Adrenal gland (tissue), 12 donors: Measurements from ENCODE around the gene HTR2C. TPM values are rescaled to one million over a fixed set of nuclear protein-coding genes. Genes with fewer than 3 reads are reported as not detected.

Experiments
- DNase-seq, 7 donors: peaks; one replicate each; pipeline ENCODE4 v3.0.0-alpha.2; 2019 to 2020
- H3K27ac ChIP-seq, 5 donors: fragments of 200-600 bp; sonication (generic) in 4 of 5; 1 replicate in 3 of 5; 2 replicates in 2 of 5; pipeline versions ENCODE4 v1.5.1 to v1.8.0; 2016 to 2020; ENCODE audit warnings: mild to moderate bottlenecking in 1 of 5
- H3K27me3 ChIP-seq: fragments of 200-600 bp; 2 replicates; pipeline ENCODE4 v1.8.0; 2021
- H3K36me3 ChIP-seq, 2 donors: fragments of 200-600 bp; replicated peaks in 1 of 2; 1 replicate in 1 of 2; 2 replicates in 1 of 2; pipeline versions ENCODE4 v1.5.1 to v1.8.0; 2018 to 2022
- H3K4me1 ChIP-seq, 2 donors: fragments of 200-600 bp; replicated peaks in 1 of 2; 1 replicate in 1 of 2; 2 replicates in 1 of 2; pipeline versions ENCODE4 v1.5.1 to v1.8.0; 2018 to 2021
- H3K4me3 ChIP-seq, 4 donors: fragments of 200-600 bp; sonication (generic) in 3 of 4; one replicate each; pipeline ENCODE4 v1.5.1; 2016 to 2018
- H3K9me3 ChIP-seq, 3 donors: fragments of 200-600 bp; sonication (generic) in 1 of 3; replicated peaks in 1 of 3; 1 replicate in 2 of 3; 2 replicates in 1 of 3; pipeline versions ENCODE4 v1.5.1 to v1.8.0; 2016 to 2021
- POLR2A ChIP-seq, 2 donors: fragments of 450-650 bp; IDR thresholded peaks; one replicate each; pipeline ENCODE4 v1.6.1; 2017; ENCODE audit warnings: antibody characterized with exemption in 2 of 2, mild to moderate bottlenecking in 2 of 2, moderate library complexity in 1 of 2
- WGBS, 4 donors: extraction: QIAGEN DNeasy Blood & Tissue Kit in 2 of 4; methylation state at CpG; one replicate each; pipeline versions ENCODE4 v1.1.5 to v1.1.7; 2013 to 2017; 5-methylcytosine and 5-hydroxymethylcytosine counted together
- intact Hi-C, 2 donors: fragments of 100-400 bp; cut with DNase I; formaldehyde crosslinking; loops; one replicate each; pipeline versions ENCODE4 v1.14.1 to v1.15.0; 2022 to 2023
- polyA plus RNA-seq, 3 donors: library from polyadenylated mRNA; stranded (reverse); fragments of 200-250 nt in 2 of 3; fragments of 350-450 nt in 1 of 3; fragmentation: Illumina TruSeq in 1 of 3; extraction: RNeasy Lipid Tissue Mini Kit (QIAGEN cat#74804) in 1 of 3; gene quantifications; one replicate each; pipeline ENCODE4 v1.2.3, GENCODE V29; 2013 to 2014
- total RNA-seq, 9 donors: library from RNA; depleted of rRNA in 4 of 9; stranded (reverse); fragments of >200 nt in 4 of 9; fragments of 120-200 nt in 1 of 9; fragmentation: NEBNext Ultra II Directional in 1 of 9; extraction: Animal tissue kit (Norgen Biotek cat#: 25700) in 1 of 9; gene quantifications; one replicate each; pipeline versions ENCODE4 v1.1.0 to v1.2.4, GENCODE V29; 2013 to 2023
- TF ChIP-seq, protein P1 (sequence below), 6 experiments: fragments of 450-650 bp in 4 of 6; fragments of 200-600 bp in 2 of 6; sonication (generic) in 1 of 6; IDR thresholded peaks; 1 replicate in 5 of 6; 2 replicates in 1 of 6; pipeline versions ENCODE4 v1.5.1 to v1.8.0; 2016 to 2021; ENCODE audit warnings: antibody characterized with exemption in 6 of 6, mild to moderate bottlenecking in 2 of 6, moderate library complexity in 1 of 6
- donor health status: healthy with polysubstance abuse.
- donor health status: Bipolar disorder and iron deficiency.
- donor health status: DM: yes; HTN: yes; CAD: no.
- donor health status: DM: no; HTN: no; CAD: no.
- donor health status: DM: no; HTN: no; CAD: no.
- donor health status: DM: yes; HTN: yes; CAD: no.

Gene HTR2C
- total and polyA plus RNA-seq, 12 donors: 0.06 TPM; not detected in 11

DNA sequence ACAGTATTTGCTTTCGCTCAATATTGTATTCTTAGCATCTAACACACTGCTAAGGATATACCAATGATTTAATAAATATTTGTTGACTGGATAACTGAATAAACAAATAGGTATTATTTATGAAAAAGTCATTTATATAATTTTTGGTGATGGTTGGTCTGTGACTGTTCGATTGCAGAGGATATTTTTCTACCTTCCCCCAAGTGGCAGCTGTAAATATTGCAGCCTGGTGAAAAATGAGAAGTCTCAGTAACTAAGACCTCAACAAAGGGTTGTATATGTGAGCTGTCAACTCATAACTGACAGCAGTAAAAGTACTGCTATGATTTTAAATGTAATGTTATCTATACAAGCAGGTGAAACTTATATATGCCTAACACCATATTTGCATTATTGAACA lies 36.0 kb downstream of the HTR2C start:
- no peak for DNase-seq
- Histone ChIP-seq H3K4me3 (no peak overlapping the region), H3K36me3 (no peaks in the 10 kb centered on the region), H3K27ac (no peak overlapping the region), H3K27me3 (peaks cover 12% of the 10 kb centered on the region), H3K9me3 (no peaks in the 10 kb centered on the region), H3K4me1 (no peaks in the 10 kb centered on the region)
- no peak for TF ChIP-seq POLR2A (IDR thresholded peaks at IDR 0.05)
- TF ChIP-seq, protein P1, sequence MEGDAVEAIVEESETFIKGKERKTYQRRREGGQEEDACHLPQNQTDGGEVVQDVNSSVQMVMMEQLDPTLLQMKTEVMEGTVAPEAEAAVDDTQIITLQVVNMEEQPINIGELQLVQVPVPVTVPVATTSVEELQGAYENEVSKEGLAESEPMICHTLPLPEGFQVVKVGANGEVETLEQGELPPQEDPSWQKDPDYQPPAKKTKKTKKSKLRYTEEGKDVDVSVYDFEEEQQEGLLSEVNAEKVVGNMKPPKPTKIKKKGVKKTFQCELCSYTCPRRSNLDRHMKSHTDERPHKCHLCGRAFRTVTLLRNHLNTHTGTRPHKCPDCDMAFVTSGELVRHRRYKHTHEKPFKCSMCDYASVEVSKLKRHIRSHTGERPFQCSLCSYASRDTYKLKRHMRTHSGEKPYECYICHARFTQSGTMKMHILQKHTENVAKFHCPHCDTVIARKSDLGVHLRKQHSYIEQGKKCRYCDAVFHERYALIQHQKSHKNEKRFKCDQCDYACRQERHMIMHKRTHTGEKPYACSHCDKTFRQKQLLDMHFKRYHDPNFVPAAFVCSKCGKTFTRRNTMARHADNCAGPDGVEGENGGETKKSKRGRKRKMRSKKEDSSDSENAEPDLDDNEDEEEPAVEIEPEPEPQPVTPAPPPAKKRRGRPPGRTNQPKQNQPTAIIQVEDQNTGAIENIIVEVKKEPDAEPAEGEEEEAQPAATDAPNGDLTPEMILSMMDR (IDR thresholded peaks at IDR 0.05): peak in 5 of 6 experiments; percentile 11 to 52 (median 14)
- intact Hi-C loops: loop anchor here in 1 of 2 donors (10.0 kb wide), 1 partner anchor 65 kb away; no protein-coding TSS in a partner anchor
- WGBS, 4 donors: 52 to 58% (median 53%) methylated on average over 2 of the region's 2 CpGs

DNA sequence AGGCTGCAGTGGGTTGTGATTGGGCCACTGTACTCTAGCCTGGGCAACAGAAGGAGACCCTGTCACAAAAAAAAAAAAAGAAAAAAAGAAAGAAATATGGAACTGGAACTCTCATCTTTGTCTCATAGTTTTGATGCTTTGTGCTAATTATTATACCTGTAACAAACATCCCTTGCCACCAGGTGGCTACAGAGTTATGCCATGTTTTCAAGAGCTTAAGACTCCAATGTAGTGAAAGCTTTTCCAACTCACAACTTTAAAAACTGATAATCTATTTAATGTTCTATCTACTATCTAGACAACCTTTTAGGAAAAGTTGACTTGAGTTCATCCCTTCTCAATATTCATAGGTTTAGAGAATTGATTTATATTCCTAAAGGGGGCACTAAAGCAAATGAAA lies 42.4 kb downstream of the HTR2C start:
- peak in 2 of 7 donors; percentile 13 to 46 for DNase-seq
- intact Hi-C loops: no loop called here
- no peak overlapping the region for H3K27ac ChIP-seq

DNA sequence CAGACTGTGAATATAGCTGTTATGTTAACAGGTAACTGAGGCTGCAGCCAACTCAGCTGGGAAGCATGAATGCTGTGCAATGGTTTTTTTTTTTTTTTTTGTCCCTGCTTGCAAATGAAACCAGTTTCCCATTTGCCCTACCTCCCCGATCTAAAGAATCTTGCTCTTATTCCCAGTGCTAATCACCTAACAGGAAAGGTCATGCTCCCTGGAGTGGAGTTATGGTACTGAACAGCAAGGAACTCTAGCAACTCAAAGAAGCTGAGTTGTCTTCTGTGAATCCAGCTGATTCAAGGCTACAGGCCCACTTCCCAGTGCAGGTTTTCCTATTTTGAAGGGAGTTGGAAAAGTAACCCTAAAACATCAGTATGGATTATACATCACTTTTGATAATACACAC lies 52.1 kb downstream of the HTR2C start:
- WGBS, 4 donors: 61 to 79% (median 70%) methylated on average over 1 of the region's 1 CpG
- TF ChIP-seq, protein P1 (IDR thresholded peaks at IDR 0.05): no peak
- no peak for TF ChIP-seq POLR2A (IDR thresholded peaks at IDR 0.05)
- Histone ChIP-seq H3K4me3 (no peak overlapping the region), H3K4me1 (no peaks in the 10 kb centered on the region), H3K9me3 (no peaks in the 10 kb centered on the region), H3K27ac (no peak overlapping the region), H3K27me3 (peaks cover 12% of the 10 kb centered on the region), H3K36me3 (no peaks in the 10 kb centered on the region)
- no peak for DNase-seq
- intact Hi-C loops: no loop called here

More for the DNA sequence above, 42.4 kb downstream of the HTR2C start:
- H3K36me3 ChIP-seq: no peaks in the 10 kb centered on the region
- peaks cover 22% of the 10 kb centered on the region for H3K27me3 ChIP-seq
- no peak overlapping the region for H3K4me3 ChIP-seq
- no peaks in the 10 kb centered on the region for H3K4me1 ChIP-seq
- TF ChIP-seq, protein P1 (IDR thresholded peaks at IDR 0.05): peak in 4 of 6 experiments; percentile 7 to 43 (median 28)
- TF ChIP-seq POLR2A (IDR thresholded peaks at IDR 0.05): no peak
- no peaks in the 10 kb centered on the region for H3K9me3 ChIP-seq

DNA sequence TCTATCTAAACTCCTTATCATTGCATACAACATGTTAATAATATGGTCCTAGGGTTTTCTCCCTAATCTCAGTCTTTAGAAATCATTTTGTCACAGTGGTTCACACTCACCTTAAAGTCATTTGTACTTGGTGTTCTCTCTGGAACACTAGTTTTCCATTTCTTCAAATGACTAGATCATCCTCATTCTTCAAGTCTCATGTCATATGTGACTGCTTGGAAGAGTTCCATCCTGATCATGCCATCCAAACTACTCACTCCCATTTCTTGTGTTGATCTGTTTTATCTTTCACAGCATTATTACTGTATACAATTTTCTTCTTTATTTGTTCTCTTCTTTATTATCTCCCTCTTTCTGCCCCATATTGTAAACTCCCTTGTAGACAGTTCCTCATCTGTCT lies 66.5 kb downstream of the HTR2C start:
- Histone ChIP-seq H3K27me3 (peaks cover 4% of the 10 kb centered on the region), H3K4me1 (no peaks in the 10 kb centered on the region), H3K36me3 (no peaks in the 10 kb centered on the region), H3K27ac (no peak overlapping the region), H3K9me3 (no peaks in the 10 kb centered on the region), H3K4me3 (no peak overlapping the region)
- no peak for TF ChIP-seq POLR2A (IDR thresholded peaks at IDR 0.05)
- TF ChIP-seq, protein P1 (IDR thresholded peaks at IDR 0.05): no peak
- no peak for DNase-seq
- intact Hi-C loops: no loop called here
